GM21447 (cell line): Measurements from ENCODE around the gene ANKRD22.
"Not testable (repeated sequence)": the region's sequence is repeated elsewhere in the genome, so short reads cannot be mapped to it uniquely, and the experiment has no call there.

Experiments
- ATAC-seq: cut with Tn5 transposase; IDR thresholded peaks from one replicate; pipeline ENCODE4 v1.9.1; 2021; ENCODE audit not compliant: unreplicated experiment

Gene ANKRD22

DNA sequence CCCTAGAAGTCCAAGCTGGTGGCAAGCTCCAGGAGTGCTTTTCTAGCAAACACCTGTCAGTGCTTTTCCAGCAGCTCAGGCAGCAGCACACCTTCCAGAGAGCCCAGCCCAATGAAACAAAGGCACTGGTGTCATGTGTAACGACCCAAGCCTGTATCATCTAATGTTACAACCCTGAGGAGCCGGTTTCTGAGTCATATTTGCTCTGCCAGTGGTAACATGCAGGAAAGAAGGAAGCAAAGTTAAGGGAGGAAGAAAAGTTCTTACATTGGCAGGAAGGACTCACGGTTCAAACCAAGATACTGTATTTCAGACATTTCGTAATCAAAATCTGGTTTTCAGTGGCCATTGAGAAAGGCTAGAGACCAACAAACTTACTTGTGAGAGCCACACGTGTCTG is at the start of gene ANKRD22:
Gene ANKRD22, minus strand, starts transcription at position 139 of the 400 bp plus-strand sequence. CDS start 237 bp downstream, outside the sequence.
- ATAC-seq = no peak

DNA sequence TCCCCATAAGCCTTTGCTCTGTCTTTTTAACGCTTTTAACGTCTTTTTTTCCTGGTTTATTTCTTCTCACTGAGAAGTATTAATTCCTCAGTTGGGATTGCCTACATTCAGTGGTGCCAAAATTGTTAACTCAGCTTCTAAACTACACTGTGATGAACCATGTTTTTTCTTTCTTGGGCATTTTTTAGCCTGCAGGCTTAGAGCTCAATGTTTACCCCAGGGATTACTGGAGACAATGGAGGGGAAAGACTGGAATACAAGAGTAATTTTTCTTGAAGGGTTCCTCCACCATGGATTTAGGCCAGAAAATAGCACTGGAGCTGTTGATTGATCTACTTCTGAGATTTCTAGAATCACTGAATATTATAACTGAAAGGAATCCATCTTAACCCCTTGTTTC is 48.2 kb upstream of the ANKRD22 start:
- ATAC-seq = no peak

DNA sequence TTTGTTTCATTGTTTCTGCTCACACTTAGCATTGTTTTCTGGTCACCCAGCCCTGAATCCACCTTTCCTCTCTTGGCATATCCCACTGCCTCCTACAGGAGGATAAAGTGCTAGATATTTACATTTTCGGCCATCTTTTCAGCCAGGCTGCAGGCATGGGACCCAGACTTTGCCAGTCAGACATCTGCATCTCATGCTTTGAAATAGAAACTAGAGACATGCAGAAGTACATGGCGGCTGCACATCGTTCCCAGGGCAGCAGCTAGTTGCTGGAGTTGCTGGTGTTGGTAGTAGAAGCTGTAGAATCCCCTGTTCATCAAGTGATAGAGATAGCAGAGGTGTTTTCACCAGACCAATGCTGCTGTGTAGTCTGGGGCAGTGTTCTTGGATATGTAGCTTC is 47.1 kb upstream of the ANKRD22 start:
- ATAC-seq = no peak

DNA sequence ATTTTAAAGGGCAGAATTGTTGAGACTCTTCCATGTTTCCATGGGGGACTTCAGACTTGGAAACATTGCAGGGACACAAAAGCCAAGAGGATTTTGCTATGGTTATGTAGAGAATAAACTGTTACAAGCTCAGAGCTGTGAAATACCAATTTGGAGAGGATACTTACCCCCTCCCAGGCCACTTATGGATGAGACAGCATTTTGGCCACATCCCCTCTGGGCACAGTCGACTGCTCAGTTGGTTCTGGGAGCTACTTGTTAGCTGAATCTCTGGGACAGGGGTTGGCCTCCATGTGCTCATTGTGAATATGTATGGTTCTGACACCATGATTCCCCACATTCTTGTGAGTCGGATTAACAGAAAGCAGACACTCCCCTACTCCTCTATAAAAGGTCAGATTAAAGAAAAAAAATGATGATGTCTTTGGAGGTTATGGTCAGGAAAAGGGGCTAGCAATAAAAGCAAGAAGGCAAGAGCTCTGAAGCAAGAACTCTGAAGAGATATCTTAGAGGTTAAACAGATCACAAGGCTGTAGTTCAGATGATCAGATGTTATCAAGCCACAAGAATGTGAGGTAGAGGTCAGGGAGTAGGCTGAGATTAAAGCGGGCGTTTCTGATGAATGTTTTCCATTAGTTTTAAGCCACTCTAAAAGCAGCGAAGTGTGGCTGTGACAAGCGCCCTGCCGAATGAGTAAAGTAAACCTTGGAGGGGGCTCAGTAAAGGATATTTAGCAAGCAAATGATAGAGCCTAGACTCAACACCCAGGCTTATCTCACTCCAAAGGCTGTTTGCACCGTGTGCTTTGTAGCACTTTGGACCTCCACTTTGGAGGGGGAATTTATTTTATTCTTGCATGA is 45.6 kb upstream of the ANKRD22 start:
- ATAC-seq = no peak

DNA sequence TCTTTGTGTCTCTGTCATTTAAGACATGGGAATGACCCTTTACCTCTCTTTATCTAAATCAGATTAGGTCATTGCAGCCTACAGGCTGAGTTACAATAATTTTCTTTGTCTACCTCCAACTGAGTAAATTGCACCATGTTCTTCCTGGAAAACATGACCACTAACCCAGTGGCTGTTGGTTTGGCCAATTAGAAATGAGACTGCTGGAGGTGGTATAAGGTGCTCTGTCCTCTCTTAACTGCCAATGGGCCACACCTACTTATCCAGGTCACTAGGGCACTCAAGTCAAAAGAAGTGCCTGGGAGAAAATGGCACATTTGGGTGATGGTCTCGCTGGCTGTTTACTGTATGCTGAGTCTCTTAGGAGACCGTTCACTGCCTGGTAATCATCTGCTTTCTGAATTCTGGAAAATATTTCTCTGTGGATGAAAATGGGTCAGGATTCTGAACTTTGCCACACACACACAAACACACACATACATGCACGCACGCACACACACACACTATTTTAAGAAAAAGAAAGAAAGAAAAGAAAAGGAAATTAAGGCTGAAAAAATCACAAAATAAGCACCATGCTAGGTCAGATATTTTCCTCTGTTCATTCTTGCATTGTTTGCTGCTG is 44.8 kb upstream of the ANKRD22 start:
- ATAC-seq = no peak

DNA sequence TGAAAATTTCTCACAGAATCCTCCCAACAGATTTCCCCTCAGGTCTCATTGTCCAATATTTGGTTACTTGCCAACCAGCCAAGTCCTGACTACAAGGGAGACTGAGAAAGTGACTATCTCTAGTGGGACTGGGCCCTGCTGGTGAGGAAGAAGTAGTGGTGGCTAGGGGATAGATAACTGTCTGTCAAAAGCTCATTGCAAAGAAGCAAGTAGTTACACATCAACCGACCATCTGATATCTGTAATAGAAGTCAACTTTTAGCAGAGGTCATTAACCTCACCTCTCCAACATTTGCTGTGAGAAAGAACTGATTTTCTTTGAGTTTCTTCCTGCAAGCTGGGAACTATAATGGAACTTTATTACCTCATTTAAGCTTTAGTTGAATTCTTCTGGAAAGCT is 43.6 kb upstream of the ANKRD22 start:
- no peak for ATAC-seq

DNA sequence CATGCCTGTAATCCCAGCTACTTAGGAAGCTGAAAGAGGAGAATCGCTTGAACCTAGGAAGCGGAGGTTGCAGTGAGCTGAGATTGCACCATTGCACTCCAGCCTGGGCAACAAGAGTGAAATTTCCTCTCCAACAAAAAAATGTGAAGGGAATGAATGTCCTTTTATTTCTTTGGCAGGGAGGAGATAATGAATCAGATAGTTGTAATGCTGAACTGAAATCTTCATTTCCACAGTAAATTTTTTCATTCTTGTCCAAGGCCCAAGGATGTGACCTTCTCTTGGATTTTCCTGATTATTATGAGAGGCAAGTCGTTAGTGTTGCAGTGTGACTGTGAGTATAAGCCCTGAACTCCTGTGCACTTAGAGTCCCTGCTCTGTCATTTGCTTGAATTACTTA is 42.0 kb upstream of the ANKRD22 start:
- no peak for ATAC-seq

DNA sequence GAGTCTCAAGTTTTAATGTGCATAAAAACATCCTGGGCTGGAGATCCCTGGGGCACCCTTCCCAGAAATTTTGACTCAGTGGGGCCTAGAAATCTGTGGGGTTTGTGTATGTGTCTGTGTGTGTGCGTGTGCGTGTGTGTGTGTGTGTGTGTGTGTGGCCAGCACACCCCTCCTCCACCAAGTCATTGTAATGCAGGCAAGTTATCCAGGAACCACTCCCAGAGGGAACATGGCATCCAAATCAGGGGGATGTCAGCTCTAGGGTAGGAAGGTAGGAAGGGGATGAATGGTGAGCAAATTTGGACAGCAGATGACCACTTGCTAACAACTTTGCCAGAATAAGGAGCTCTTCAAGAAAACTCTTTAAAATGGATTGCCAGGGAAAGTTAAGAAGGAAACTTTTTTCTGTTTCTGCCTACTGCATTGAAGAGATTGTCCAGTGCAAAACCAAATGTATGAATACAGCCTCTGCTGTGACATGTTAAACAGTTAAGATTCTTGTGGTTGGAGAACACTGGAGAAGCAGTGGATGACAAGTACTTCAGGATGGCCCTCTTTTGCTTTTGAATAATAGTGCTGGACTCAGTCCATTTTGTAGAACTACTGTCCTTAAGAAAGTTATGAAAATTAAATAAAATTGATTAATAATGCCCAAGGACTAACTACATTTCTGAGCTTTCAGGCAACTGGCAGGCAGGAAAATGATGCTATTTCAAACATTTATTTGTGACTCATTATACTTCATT is 40.8 kb upstream of the ANKRD22 start:
- ATAC-seq = no peak

DNA sequence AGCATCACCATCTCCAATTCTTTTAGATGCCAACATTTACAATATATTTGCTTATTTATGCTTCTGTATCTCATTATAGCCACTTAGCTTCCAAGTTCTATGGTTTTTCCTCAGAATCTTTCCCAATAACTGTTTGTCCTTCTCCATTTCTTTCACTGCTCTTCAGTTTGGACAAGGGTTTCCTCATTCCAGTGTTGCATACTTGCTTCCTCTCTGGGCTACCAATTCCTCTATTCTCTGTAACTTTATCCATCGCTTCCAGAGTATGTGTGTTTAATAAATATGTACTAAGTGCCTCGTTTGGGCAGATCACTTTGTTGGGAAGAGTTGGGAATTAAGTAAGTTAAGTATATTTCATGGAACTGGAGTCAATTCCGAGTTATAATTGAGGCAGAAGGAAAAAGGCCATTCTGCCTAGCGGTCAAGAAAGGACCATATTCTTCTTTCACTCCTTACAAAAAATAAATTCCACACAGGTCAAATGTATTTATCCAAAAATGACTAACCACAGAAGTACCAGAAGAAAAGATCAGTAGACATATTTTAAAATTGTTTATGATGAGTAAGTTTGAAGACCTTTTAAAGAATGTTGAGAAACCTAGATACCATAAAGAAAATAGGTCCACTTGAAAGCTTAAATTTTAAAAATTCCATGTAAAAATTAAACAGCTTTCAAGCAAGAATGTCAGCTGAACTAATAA is 39.2 kb upstream of the ANKRD22 start:
- ATAC-seq = no peak

DNA sequence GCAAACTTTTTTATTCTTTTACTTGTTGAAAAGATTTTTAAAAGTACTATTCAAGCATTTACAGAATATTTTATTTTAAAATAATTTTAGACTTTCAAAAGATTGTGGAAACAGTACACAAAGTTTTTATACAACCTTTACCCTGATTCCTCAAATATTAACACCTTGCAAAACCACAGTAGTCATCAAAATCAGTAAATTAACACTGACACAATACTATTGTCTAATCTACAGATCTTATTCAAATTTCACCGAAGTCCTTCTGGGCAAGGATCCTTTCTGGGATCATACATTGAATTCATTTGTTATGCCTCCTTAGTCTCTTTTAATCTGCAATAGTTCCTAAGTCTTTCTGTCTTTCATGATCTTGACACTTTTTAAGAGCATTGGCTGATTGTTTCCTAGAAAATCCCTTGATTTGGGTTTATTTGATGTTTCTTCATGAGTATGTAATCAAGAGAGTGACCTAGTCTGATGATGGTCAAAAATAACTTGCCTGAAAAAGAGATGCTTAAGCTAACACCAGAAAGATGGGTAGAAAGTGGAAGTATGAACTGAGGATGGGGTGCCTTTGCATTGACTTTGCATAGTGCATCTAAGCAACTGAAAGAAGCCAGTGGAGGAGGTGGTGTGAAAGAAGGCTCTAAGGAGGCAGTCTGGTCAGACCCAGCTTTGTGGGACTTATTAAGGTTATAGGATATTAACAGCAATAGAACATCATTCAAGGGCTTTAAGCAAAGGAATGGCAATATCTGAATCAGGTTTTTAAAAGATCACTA is 38.1 kb upstream of the ANKRD22 start:
- peak; percentile 63 for ATAC-seq

DNA sequence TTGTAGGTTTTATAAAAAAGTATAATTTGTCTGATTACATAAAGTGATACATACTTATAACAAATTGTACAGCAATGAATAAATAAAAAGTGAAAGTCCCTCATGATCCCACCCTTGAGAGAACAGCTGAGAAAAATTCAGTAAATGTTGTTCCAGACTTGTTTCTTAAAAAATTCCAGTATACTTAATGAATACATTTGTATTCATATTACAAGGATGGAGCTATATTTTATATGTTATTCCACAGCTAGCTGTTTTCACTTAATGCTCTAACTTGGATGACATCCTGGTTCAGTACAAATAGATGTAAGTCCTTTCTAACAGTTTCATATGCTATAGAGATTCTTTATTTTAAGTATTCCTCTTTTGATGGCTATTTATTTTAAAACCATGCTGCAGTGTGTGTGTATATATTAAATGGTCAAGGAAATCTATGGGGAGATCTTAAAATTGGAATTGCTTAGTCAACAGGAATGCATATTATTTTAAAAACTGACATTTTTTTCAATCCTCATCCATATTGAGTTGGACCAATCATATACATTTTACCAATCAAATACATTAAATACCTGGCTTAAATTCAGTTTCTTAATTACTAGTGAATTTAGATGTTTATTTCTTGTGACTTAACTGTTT is 37.3 kb upstream of the ANKRD22 start:
- ATAC-seq = no peak

DNA sequence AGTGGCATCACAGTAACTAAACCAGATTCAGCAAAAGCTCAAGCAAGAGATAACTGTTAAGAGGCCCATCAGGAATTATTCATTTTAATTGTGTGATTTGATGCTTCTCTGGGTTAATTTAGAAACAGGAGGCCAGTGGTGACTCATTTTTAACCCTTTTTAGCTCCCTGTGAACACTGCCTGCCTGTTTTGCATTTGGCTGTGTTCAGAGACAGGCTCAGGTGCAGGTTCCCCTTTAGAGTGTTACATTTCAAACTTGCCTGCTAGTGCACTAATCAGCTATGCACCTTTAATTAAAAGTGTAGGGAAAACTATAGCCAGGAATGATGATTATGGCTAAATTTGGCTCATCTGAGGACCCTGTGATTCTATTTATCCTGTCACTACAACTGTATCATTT is 34.9 kb upstream of the ANKRD22 start:
- peak; percentile 69 for ATAC-seq

DNA sequence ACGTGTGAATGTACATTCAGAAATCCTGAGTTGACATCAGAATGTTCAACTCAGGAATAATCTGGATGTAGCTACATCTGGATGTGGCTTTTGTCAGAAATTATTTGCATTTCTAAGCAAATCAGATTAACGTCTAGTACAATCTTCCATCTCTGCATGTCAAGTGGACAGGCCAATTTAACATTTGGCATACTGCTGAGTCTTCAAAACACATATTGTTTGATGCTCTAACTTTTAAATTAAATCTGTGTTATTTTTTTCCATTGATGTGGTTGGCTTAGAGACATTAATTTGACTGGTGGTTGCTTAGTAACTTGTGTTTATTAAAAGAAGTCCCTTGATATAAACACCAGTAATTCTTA is 31.8 kb upstream of the ANKRD22 start:
- no peak for ATAC-seq

DNA sequence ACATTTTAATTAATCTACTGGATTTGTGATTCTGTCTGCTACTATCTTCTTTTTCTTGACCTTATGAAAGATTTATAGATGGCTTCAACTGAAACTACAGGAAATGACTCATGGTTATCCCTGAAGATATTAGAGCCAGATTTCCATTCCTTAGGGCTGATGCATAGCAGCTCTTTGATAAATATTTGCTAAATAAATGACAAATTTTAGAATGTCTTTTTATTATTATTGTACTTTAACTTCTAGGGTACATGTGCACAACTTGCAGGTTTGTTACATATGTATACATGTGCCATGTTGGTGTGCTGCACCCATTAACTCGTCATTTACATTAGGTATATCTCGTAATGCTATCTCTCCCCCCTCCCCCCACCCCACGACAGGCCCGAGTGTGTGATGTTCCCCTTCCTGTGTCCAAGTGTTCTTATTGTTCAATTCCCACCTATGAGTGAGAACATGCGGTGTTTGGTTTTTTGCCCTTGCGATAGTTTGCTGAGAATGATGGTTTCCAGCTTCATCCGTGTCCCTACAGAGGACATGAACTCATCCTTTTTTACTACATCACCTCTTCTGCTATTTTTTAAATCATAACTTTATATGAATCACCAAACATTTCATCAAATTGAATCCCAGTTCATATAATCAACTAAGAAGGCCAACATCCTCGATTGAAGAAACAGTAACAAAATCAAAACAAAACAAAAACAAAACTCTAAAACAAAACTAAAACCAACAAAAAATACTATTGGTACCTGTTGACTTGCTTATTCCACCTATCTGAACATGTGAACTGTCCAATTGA is 31.2 kb upstream of the ANKRD22 start:
- not testable (repeated sequence) for ATAC-seq

DNA sequence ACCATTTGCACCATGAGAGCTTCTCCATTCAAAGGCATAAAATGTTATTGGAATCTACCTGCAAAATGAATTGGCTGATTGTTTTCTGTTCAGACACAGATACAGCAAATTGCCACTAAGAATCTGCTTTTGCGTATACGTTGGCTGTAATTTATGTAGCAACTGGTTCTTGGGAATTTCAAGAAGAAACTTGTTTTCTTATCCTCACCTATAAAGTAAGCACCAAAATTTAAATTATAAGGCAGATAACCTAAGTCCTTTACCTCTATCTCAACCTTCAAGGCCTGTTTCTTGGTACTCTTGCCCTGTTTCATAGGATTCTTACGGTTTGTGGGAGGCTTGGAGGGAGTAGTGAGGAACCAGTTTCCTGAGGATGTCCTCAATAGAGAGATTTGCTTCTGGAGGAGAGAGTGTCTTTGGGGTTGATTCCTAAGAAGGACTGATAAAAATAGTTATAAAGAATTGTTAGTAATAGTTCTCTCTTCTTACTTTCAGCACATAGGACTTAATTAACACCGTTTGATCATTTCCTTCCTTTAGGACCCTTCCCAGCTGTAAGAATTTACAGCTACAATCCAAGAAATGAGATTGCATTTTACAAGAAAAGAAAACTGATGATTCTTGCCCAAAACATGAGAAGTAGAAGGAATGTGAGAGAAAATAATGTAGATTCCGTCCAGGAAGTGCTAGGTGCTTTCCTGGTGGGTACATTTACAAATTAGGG is 30.4 kb upstream of the ANKRD22 start:
- ATAC-seq = no peak

DNA sequence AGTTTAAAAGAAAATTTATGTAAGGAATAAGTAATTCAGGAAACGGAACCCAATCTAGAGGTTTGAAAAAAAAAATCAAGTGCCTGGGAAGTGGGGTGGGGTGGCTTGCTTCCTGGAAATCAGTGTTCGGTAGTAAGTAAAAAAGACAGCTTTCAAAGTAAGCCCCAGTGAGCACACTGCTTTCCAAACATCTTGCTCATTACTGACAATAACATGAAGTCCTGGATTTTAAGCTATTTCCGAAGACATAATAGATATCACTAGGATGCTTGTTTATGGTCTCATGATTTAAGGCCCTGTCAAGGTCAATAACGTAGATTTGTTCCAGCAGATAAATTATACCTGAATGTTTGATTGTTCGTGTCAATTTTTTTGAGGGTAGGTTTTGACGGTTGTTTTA is 29.7 kb upstream of the ANKRD22 start:
- no peak for ATAC-seq

DNA sequence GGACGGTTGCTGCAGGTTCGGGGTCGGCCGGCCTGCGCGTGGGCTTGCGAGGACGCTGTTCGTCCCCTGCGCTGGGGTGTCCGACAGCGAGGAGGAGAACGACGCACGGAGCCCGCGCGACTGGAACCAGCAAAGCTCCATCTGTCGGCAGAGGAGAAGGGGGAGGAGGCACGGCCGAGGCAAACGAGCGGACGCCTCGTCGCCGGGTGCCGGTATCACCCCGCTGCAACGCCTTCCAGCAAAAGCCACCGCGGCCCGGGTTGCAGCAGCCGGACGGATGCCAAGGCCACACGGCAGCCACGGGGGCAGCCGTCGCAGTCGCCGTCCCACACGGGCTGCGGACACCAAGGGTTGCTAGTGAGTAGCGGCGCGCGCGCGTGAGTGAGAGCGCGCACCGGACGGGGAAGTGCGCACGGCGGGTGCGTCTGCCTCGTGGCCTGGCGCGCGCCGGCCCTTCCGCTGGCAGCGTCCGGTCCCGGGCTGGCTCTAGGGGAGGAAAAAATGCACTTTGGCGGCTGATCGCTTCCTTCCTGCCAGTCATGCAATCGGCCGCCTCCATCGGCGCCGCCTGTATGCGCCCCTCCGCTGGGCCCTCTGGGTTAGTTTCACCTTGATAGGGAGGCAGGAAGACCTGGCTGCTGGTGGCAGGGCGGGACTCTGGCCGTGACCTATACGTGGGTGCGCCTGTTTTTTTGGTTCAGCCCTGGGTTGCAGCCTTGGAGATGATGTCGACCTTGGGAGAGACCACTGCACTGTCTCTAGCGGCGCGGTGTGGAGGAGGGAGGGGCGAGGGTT is 28.8 kb upstream of the ANKRD22 start:
- ATAC-seq = peak; percentile 62
